VCaP (cell line): Measurements from ENCODE around the gene DCANP1.

Experiments
- H3K27ac ChIP-seq: fragments of 450-650 bp; 2 replicates; pipeline ENCODE4 v1.5.1; 2017
- TF ChIP-seq, protein P1 (sequence below): fragments of 450-650 bp; conservative IDR thresholded peaks from 2 replicates; pipeline ENCODE4 v1.5.1; 2017; ENCODE audit warnings: mild to moderate bottlenecking, moderate library complexity

Gene DCANP1

DNA sequence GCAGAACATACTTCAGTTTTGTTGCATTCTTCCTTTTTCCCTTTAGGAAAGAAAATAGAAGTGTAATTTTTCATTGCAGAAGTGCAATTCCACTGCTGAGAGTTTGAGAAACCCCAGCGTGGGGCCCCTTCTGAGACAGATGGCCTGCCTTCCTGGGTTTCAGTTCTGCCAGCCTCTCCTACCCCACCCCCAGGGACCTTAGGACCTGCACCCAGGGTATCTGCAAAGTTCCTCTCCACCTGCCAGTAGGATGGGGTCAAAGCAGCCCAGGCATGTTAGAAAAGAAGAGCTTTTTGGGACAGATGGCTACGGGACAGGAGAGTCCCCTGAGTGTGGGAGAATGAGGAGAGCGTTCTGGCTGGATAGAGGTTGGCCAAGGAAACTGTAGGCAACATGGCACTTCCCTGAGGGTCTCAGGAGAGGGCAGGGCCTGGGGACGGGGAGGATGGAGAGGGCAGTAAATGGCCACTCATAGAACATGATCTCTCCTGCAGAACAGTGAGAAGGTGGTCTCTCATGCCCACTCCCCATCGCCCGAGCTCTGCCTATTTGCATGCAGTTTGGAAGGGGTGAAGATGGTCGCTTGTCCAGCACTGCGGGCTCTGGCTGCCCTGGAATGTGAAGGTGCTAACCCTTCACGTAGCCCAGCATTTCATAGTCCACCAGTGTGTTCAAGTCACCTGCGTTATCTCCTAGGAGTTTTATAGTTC, 5.3 kb upstream of the DCANP1 start, which contains the start of gene TIFAB:
Gene TIFAB (minus strand): TSS at position 31 of the 710 bp plus-strand sequence. CDS start 2,412 bp downstream, outside the sequence.
- TF ChIP-seq, protein P1, sequence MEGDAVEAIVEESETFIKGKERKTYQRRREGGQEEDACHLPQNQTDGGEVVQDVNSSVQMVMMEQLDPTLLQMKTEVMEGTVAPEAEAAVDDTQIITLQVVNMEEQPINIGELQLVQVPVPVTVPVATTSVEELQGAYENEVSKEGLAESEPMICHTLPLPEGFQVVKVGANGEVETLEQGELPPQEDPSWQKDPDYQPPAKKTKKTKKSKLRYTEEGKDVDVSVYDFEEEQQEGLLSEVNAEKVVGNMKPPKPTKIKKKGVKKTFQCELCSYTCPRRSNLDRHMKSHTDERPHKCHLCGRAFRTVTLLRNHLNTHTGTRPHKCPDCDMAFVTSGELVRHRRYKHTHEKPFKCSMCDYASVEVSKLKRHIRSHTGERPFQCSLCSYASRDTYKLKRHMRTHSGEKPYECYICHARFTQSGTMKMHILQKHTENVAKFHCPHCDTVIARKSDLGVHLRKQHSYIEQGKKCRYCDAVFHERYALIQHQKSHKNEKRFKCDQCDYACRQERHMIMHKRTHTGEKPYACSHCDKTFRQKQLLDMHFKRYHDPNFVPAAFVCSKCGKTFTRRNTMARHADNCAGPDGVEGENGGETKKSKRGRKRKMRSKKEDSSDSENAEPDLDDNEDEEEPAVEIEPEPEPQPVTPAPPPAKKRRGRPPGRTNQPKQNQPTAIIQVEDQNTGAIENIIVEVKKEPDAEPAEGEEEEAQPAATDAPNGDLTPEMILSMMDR, result no peak

DNA sequence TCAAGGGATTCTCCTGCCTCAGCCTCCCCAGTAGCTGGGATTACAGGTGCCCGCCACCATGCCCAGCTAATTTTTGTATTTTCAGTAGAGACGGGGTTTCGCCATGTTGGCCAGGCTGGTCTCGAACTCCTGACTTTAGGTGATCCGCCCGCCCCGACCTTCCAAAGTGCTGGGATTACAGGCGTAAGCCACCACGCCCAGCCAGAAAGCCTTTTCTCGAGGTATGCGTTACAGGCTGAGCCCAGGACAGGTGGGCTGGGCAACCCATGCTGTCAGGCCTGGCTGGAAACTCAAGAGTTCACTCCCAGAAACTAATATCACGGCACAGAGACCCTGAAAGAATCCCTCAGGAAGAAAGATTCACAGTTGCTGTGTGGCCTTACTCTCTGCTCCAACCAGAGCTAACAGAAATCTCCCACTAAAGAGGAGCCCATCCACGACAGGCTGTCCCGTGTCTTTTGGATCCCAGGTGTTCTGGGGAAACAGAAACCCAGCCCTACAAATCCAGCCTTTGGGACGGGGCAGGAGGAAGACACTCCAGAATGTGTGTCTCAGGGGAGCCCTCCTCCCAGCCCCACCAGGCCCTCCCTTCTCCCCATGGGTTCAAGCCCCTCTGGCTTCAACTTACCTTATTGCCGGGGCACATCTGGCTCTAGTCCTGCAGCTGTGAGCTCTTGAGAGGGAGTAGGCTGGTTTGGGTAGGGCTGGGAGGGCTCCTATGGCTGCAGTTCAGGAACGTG, 4.6 kb upstream of the DCANP1 start:
- TF ChIP-seq, protein P1, result no peak

More for the DNA sequence above, 5.3 kb upstream of the DCANP1 start, which contains the start of gene TIFAB:
- no peak within 1 kb of the TSS for H3K27ac ChIP-seq

DNA sequence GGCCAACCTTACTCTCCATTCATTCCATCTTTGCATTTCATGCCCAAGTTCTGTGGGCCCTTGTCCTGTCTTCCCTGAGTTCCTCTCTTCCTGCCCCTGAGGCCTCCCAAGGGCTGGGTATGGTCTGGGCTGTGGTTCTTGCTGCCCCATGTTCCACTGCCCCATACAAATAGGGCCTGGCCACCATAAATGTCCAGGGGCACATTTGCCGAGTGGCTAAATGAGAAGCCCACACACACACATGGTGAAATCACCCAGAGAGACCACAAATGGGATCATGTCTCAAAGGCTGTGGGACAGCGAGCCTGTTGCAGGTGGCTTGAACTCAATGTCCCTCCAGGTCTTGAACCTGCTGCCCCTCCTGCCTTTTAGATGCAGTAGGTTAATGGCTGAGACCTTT, 3.8 kb upstream of the DCANP1 start:
- H3K27ac ChIP-seq, result no peak overlapping the region

More for the DNA sequence above, 4.6 kb upstream of the DCANP1 start:
- no peak overlapping the region for H3K27ac ChIP-seq

DNA sequence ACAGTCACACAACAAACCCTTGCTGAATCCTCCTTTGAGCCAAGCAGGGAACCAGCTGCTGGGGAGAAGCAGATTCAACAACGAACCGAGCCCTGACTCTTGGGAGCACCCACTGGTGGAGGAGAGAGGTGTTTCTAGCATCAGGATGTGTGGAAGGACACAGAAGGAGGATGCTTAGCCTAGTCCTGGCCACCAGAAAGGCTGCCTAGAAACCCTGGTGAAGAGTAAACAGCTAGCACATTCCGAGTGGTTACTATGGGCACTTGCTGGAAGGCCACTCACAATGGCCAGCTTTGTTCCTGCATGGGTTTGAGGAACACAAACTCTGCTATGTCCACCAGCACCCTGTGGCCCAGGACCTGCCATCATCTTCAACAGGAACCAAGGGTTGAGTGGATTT, 3.2 kb upstream of the DCANP1 start:
- TF ChIP-seq, protein P1, result no peak
- H3K27ac ChIP-seq, result no peak overlapping the region

More for the DNA sequence above, 3.8 kb upstream of the DCANP1 start:
- TF ChIP-seq, protein P1, result no peak

DNA sequence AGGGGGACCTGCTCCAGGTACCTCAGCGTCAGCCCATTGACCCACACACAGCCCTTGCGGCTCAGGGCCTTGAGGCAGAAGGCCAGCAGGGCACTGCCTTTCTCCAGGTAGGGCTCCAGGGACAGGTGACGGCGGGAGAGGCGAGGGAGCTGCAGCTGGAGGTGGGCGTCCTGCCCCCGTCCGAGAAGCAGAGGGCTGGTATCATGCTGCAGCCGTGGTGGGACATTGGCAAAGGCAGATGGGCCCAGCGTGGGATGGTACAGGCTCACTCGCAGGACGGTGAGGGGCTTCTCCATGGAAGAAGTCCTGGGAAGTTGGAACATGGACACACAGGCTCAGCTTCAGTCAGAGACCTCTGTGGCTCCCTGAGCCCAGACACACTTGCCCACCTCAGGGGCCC, 2.5 kb upstream of the DCANP1 start:
- no peak overlapping the region for H3K27ac ChIP-seq
- TF ChIP-seq, protein P1, result no peak

DNA sequence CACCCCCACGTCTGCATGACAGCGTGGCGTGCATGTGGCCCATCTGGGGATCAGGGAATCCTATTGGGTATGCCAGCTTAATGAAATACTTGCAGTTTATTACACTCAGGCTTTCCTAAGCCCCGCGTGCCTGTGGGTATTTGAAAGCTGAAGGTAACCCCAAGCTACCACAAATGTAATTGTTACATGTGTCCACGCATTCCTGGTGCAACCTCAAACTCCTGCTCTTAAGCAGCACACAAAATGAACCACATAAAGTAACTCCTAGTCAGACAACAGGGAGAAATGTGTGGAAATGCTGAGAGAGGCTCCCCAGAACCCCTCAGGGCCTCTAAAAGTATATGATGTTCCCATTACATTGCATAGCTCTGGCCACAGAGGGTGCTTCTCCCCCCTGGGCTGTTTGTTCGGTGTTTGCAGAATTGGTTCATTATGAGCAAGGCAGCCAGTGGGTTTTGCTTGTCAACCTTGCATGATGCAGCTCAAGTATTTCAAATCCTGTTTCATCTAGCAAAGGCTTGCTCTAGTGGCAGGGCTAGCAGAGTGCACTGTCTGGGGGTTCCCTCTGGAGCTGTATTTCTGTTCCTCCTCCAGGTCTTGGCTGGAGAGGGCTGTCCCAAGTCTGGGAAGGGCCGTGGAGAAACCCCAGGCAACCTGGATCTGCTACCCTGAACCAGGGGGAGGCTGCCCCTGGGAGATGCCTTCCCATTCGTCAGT, 1.8 kb upstream of the DCANP1 start:
- TF ChIP-seq, protein P1, result no peak
- H3K27ac ChIP-seq, result no peak overlapping the region
